GM23248 (cell line): ENCODE results near the gene AKAP9.

Experiments used
- EZH2 ChIP-seq: fragments of 200-600 bp; sonication (generic); IDR thresholded peaks from 2 replicates; pipeline ENCODE4 v1.6.1; 2018; ENCODE audit warnings: antibody characterized with exemption, mild to moderate bottlenecking; ENCODE audit not compliant: insufficient read depth, poor library complexity, severe bottlenecking
- EZH2phosphoT487 ChIP-seq: fragments of 200-600 bp; sonication (generic); IDR thresholded peaks from 2 replicates; pipeline ENCODE4 v1.6.1; 2018; ENCODE audit warnings: antibody characterized with exemption, moderate library complexity, mild to moderate bottlenecking, low read depth; ENCODE audit not compliant: insufficient read depth

DNA sequence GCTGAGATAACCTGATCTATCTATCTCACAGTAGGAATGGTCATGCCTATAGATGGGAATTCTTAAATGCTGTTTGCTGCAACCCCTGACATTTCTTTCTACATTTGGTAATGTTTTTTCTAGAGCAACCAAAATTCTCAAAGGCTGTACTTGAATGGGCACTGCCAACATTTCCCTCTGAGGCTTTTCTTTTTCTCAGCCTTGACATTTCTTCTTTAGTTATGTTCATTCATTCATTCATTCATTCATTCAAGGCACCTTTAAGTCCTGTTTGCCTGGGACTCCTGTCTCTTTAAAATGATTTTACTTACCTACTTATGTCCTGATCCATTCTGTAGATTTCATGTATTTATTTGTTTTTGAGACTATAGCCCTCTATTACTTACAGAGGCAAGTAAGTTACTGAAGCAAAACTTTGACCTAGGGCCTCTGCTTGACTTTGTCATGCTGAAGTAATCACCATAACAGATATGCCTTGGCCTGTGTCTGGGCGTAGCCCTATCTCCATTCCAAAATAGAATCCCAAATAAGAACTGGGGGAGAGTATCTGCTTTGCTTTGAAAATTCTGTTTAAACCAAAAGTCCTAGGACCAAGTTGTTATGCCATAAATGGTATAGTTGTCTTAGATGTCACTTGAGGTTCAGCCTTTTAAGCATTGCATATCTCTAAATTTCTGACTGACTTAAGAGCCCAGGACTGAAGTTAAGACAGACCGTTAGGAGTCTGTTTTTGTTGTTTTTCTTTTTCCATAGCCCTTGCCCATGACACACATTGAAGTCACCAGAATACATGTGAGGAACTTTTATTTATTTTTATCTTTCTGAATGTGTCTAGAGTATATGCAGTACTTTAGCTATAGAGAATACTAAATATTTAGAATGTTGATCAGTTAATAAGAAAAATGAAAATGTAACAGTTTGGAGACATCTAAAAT is 59.2 kb downstream of the AKAP9 start:
- TF ChIP-seq EZH2, result no peak
- no peak for TF ChIP-seq EZH2phosphoT487
